Gastroesophageal sphincter (tissue), 3 donors: ENCODE results near the gene KCTD21.

Experiments
- POLR2A ChIP-seq, 2 donors: fragments of 450-650 bp; IDR thresholded peaks; one replicate each; pipeline ENCODE4 v1.6.1; 2017; ENCODE audit warnings: antibody characterized with exemption in 2 of 2, mild to moderate bottlenecking in 2 of 2, moderate library complexity in 1 of 2
- POLR2AphosphoS5 ChIP-seq: sonication (generic); formaldehyde crosslinking; IDR thresholded peaks from one replicate; pipeline ENCODE4 v1.6.1; 2017; ENCODE audit warnings: antibody characterized with exemption
- TF ChIP-seq, protein P1 (sequence below), 4 experiments: fragments of 200-600 bp in 2 of 4; fragments of 450-650 bp in 2 of 4; sonication (generic) in 1 of 4; IDR thresholded peaks; one replicate each; pipeline ENCODE4 v1.5.1; 2017 to 2019; ENCODE audit warnings: antibody characterized with exemption in 4 of 4, mild to moderate bottlenecking in 2 of 4, moderate library complexity in 2 of 4

DNA sequence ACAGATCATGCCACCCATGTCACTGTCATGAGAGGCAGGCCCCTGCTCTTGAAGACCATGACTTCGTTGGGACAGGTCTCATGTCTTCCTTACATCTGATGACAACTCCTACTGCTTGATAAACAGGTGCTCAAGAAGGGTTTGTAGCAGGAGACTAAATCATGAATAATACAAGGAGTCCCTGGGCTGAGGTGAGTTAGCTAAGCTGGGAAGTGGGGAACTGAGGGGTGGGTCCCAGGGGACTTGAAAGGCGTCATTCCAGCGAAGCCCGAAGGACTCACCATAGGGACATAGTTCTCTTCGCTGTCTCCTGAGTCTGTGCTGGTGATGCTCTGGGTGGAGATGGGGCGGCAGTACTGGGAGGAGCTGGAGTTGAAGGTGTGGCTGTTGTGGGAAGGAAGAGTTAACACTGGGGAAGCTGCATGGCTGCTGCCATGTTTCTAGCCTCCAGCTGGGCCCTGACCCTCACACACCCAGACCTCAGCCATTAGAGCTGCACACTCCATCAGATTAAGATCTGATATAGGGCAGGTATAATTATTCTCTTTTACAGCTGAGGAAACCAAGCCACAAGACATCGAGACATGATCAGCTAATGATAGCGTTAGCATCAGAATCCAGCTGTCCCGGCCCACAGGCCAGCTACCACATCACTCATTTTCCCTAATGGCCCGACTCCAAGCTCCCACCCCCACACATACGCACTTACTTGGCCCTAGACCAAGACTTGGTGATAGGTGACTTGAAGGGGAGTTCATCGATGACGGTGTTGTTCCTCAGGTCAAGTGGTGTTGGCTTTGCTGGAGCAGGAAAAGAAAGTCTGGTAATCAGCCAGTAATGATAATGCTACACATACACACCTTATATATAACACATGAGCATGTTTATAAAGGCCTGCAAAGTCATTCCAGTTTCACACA, 33.2 kb upstream of the KCTD21 start:
- TF ChIP-seq, protein P1, sequence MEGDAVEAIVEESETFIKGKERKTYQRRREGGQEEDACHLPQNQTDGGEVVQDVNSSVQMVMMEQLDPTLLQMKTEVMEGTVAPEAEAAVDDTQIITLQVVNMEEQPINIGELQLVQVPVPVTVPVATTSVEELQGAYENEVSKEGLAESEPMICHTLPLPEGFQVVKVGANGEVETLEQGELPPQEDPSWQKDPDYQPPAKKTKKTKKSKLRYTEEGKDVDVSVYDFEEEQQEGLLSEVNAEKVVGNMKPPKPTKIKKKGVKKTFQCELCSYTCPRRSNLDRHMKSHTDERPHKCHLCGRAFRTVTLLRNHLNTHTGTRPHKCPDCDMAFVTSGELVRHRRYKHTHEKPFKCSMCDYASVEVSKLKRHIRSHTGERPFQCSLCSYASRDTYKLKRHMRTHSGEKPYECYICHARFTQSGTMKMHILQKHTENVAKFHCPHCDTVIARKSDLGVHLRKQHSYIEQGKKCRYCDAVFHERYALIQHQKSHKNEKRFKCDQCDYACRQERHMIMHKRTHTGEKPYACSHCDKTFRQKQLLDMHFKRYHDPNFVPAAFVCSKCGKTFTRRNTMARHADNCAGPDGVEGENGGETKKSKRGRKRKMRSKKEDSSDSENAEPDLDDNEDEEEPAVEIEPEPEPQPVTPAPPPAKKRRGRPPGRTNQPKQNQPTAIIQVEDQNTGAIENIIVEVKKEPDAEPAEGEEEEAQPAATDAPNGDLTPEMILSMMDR (IDR thresholded peaks at IDR 0.05) = no peak
- TF ChIP-seq POLR2AphosphoS5 (no peak), POLR2A (IDR thresholded peaks at IDR 0.05) (no peak)
